Lung (tissue), 12 donors: ENCODE measurements around the gene ABLIM2. TPM values are rescaled to one million over a fixed set of nuclear protein-coding genes. Genes with fewer than 3 reads are reported as not detected.

Experiments
- ATAC-seq: fragments of 200-7000 bp; cut with Tn5 transposase; one replicate; pipeline ENCODE4 v1.9.1; 2020; ENCODE audit warnings: moderate number of reproducible peaks; ENCODE audit not compliant: insufficient read depth, low FRiP score
- DNase-seq, 3 donors: peaks; one replicate each; pipeline ENCODE4 v3.0.0-alpha.2; 2013 to 2017
- H3K27ac ChIP-seq, 2 donors: one replicate each; pipeline ENCODE4 v1.5.1; 2013; ENCODE audit warnings: mild to moderate bottlenecking in 2 of 2, moderate library complexity in 2 of 2, control low read depth in 1 of 2, inconsistent platforms in 1 of 2, low read depth in 1 of 2, low read length in 1 of 2
- H3K27me3 ChIP-seq, 3 donors: one replicate each; pipeline ENCODE4 v1.5.1; 2013; ENCODE audit warnings: low read length in 2 of 3; ENCODE audit not compliant: control insufficient read depth in 3 of 3, insufficient read depth in 3 of 3
- H3K36me3 ChIP-seq, 4 donors: one replicate each; pipeline ENCODE4 v1.5.1; 2013; ENCODE audit warnings: low read length in 4 of 4, mild to moderate bottlenecking in 1 of 4, moderate library complexity in 1 of 4; ENCODE audit not compliant: control insufficient read depth in 4 of 4, insufficient read depth in 4 of 4
- H3K4me1 ChIP-seq, 5 donors: one replicate each; pipeline ENCODE4 v1.5.1; 2013; ENCODE audit warnings: low read length in 5 of 5, mild to moderate bottlenecking in 2 of 5, moderate library complexity in 1 of 5; ENCODE audit not compliant: control insufficient read depth in 5 of 5, insufficient read depth in 5 of 5
- H3K4me3 ChIP-seq: one replicate; pipeline ENCODE4 v1.5.1; 2013; ENCODE audit warnings: mild to moderate bottlenecking, control low read depth, moderate library complexity
- H3K9ac ChIP-seq, 2 donors: one replicate each; pipeline ENCODE4 v1.5.1; 2013; ENCODE audit warnings: low read length in 2 of 2, control low read depth in 1 of 2; ENCODE audit not compliant: insufficient read depth in 1 of 2
- H3K9me3 ChIP-seq, 4 donors: one replicate each; pipeline ENCODE4 v1.5.1; 2013; ENCODE audit warnings: low read length in 3 of 4, mild to moderate bottlenecking in 1 of 4, moderate library complexity in 1 of 4; ENCODE audit not compliant: control insufficient read depth in 4 of 4, insufficient read depth in 3 of 4
- WGBS, 2 donors: extraction: QIAGEN DNeasy Blood & Tissue Kit; methylation state at CpG; one replicate each; pipeline ENCODE4 v1.1.7; 2013; 5-methylcytosine and 5-hydroxymethylcytosine counted together
- polyA plus RNA-seq, 2 donors: library from polyadenylated mRNA; stranded (reverse); fragments of 200-250 nt; gene quantifications; one replicate each; pipeline ENCODE4 v1.2.1, GENCODE V29; 2013
- total RNA-seq, 2 donors: library from RNA; depleted of rRNA in 1 of 2; stranded (reverse); fragments of >200 nt in 1 of 2; gene quantifications; one replicate each; pipeline ENCODE4 v1.2.1, GENCODE V29; 2014 to 2021
- TF ChIP-seq, protein P1 (sequence below): IDR thresholded peaks from 2 replicates; pipeline ENCODE4 v1.5.1; 2012; ENCODE audit warnings: mild to moderate bottlenecking; ENCODE audit errors: control extremely low read depth, extremely low read depth
- donor health status: control.
- donor health status: control.
- donor health status: Bipolar disorder and iron deficiency.
- donor health status: healthy.
- donor health status: DM: yes; HTN: yes; CAD: no.

The ABLIM2 gene
- total and polyA plus RNA-seq, 4 donors: 1.7 to 10.9 (median 5.2) TPM

DNA sequence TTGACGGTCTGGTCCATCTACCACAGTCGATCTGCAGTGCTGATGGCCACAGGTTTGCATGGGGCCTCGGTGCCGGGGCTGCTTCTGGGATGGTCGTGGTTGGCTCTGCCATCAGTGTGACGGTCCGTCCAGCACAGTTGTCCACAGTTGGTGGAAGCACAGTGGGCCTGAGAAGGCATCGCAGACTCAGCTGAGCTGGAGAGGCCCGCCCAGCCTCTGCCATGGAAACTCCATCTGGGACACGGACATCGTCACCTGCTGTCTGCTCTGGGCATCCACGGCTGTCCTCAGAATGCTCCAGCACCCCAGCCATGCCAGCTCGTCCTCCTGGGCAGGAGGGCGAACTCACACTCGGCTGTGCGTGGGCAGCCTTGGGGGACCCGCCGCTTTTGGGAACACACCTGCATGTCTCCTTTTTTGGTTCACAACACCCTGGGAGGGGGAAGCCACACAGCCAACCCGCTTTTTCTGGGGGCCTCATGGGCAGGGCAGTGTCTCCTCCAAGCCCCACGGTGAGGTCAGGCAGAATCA, 33.0 kb downstream of the ABLIM2 start:
- H3K27ac ChIP-seq: no peak overlapping the region
- ATAC-seq (no peak), DNase-seq (no peak)
- H3K27me3 ChIP-seq: no peaks in the 10 kb centered on the region
- H3K36me3 ChIP-seq: no peaks in the 10 kb centered on the region
- WGBS, 2 donors: 90 to 97% methylated on average over 20 of the region's 20 CpGs
- H3K4me1 ChIP-seq: no peaks in the 10 kb centered on the region
- H3K9me3 ChIP-seq: no peaks in the 10 kb centered on the region
- no peak overlapping the region for H3K9ac ChIP-seq
- TF ChIP-seq, protein P1, sequence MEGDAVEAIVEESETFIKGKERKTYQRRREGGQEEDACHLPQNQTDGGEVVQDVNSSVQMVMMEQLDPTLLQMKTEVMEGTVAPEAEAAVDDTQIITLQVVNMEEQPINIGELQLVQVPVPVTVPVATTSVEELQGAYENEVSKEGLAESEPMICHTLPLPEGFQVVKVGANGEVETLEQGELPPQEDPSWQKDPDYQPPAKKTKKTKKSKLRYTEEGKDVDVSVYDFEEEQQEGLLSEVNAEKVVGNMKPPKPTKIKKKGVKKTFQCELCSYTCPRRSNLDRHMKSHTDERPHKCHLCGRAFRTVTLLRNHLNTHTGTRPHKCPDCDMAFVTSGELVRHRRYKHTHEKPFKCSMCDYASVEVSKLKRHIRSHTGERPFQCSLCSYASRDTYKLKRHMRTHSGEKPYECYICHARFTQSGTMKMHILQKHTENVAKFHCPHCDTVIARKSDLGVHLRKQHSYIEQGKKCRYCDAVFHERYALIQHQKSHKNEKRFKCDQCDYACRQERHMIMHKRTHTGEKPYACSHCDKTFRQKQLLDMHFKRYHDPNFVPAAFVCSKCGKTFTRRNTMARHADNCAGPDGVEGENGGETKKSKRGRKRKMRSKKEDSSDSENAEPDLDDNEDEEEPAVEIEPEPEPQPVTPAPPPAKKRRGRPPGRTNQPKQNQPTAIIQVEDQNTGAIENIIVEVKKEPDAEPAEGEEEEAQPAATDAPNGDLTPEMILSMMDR: no peak
- H3K4me3 ChIP-seq: no peak overlapping the region

DNA sequence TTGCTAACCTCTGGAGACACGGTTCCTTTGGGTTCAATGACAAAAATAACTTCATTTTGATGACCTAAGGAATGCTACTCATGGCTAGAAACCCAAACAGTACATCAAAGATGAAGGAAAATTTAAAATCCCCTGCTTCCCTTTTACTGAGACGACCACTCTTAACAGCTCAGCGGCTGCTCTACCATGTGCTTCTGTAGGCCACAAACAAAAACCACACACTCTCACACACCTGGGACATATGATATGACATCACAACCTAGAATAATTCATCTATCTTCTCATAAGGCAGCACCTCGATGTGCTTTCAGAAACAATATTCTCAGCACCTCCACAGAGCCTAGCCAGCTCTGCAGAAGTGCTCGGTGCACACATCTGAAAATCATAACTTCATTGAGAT, 34.7 kb downstream of the ABLIM2 start:
- Histone ChIP-seq H3K27ac (no peak overlapping the region), H3K27me3 (no peaks in the 10 kb centered on the region), H3K4me1 (no peaks in the 10 kb centered on the region), H3K4me3 (no peak overlapping the region), H3K9me3 (no peaks in the 10 kb centered on the region), H3K36me3 (no peaks in the 10 kb centered on the region), H3K9ac (no peak overlapping the region)
- WGBS, 2 donors: 76 to 78% methylated on average over 5 of the region's 5 CpGs
- ATAC-seq (no peak), DNase-seq (no peak)
- TF ChIP-seq, protein P1: no peak

DNA sequence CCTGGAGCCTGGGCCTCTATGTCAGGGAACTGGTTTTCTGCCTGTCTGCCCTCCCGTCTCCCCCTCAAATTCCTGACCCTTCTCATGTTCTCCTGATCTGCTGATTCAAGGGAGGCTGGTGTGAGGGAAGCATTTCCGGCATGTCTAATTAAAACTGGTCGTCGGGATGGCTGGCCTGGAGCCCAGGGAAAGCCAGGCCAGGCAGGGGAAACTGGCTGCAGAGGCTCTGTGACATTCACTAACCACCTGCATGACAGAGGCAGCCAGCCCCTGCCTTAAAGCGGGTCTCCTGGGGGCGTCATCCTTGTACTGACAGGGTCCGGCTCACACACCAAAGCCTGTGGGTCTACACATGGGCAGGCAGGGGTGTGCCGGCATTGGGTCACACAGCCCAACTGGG, 35.2 kb downstream of the ABLIM2 start:
- WGBS, 2 donors: 61 to 70% methylated on average over 8 of the region's 8 CpGs
- no peak overlapping the region for H3K4me3 ChIP-seq
- H3K9me3 ChIP-seq: no peaks in the 10 kb centered on the region
- H3K36me3 ChIP-seq: no peaks in the 10 kb centered on the region
- H3K27me3 ChIP-seq: no peaks in the 10 kb centered on the region
- no peak for ATAC-seq
- TF ChIP-seq, protein P1: no peak
- no peak overlapping the region for H3K9ac ChIP-seq
- H3K4me1 ChIP-seq: peaks cover 0 to 2% (median 0%) of the 10 kb centered on the region in 5 donors
- DNase-seq: peak; percentile 51 to 73 (median 61)
- H3K27ac ChIP-seq: no peak overlapping the region

DNA sequence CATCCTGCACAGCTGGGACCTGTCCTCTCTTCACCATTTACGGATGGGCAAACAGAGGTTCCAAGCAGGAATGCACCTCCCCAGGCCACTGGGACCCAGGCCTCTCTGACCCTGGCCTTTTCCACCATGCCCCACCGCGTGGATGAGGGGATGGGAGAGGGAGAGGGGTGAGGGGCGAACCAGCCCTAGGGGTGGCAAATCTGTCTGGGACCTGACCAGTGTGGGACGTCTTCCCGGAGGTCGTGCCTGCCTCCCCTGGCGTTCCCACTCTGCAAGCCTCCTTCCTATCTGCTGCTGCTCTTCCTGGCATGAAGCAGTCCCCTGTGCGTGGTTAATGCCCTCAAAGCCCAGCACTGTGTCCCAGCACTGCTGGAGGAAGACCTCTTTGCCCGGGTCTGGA, 35.9 kb downstream of the ABLIM2 start:
- no peak for DNase-seq
- no peak for ATAC-seq
- H3K9me3 ChIP-seq: no peaks in the 10 kb centered on the region
- H3K36me3 ChIP-seq: no peaks in the 10 kb centered on the region
- TF ChIP-seq, protein P1: no peak
- no peak overlapping the region for H3K27ac ChIP-seq
- no peak overlapping the region for H3K9ac ChIP-seq
- H3K4me3 ChIP-seq: no peak overlapping the region
- 86 to 88% methylated on average over 10 of the region's 10 CpGs for WGBS, 2 donors
- H3K27me3 ChIP-seq: no peaks in the 10 kb centered on the region
- peaks cover 0 to 8% (median 0%) of the 10 kb centered on the region in 5 donors for H3K4me1 ChIP-seq
